GM12872 (cell line): ENCODE data around the gene SBF2.

Experiments used
- TF ChIP-seq, protein P1 (sequence below): IDR thresholded peaks from 3 replicates; pipeline ENCODE4 v1.5.1; 2011; ENCODE audit warnings: low read depth, mild to moderate bottlenecking, low read length, moderate library complexity; ENCODE audit not compliant: insufficient read depth

The SBF2 gene

DNA sequence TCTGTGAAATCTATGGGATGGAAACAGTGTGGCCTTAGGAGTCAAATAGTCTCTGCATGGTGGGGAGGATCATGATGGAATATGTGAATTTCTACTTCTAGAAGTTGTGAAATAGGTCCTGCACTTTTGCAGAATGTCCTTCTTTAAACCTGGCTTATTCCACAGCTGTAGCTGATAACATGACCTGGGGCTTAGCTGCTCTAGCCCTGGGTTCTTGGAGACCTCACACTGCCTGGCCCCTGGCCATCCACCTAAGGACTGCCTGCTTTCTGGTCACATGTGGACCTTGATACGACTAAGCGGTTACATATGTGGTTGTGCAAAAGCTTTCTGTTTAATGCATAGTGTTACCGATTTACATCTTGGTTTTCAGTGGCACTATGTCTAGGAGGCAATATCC, 541.9 kb downstream of the SBF2 start:
- TF ChIP-seq, protein P1, sequence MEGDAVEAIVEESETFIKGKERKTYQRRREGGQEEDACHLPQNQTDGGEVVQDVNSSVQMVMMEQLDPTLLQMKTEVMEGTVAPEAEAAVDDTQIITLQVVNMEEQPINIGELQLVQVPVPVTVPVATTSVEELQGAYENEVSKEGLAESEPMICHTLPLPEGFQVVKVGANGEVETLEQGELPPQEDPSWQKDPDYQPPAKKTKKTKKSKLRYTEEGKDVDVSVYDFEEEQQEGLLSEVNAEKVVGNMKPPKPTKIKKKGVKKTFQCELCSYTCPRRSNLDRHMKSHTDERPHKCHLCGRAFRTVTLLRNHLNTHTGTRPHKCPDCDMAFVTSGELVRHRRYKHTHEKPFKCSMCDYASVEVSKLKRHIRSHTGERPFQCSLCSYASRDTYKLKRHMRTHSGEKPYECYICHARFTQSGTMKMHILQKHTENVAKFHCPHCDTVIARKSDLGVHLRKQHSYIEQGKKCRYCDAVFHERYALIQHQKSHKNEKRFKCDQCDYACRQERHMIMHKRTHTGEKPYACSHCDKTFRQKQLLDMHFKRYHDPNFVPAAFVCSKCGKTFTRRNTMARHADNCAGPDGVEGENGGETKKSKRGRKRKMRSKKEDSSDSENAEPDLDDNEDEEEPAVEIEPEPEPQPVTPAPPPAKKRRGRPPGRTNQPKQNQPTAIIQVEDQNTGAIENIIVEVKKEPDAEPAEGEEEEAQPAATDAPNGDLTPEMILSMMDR, result no peak

DNA sequence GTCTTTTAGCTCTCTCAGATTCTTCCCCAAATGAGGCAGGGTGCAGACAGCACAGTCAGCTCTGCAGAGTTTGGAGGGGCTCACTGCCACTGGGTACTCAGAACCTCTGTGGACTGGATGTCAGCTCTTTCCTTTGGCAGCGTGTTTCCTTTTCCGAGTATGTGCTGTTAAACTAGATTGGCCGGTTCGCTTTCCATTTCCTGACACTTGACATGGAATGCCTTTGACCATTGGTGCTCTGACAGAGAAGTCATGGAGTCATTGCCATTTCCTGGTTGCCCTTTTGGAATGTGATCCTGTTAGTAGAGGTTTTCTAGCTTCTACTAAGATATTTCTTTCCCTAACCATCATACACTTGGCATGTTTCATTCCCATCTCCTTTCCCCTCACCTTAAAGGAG, 543.5 kb downstream of the SBF2 start:
- TF ChIP-seq, protein P1, result no peak

DNA sequence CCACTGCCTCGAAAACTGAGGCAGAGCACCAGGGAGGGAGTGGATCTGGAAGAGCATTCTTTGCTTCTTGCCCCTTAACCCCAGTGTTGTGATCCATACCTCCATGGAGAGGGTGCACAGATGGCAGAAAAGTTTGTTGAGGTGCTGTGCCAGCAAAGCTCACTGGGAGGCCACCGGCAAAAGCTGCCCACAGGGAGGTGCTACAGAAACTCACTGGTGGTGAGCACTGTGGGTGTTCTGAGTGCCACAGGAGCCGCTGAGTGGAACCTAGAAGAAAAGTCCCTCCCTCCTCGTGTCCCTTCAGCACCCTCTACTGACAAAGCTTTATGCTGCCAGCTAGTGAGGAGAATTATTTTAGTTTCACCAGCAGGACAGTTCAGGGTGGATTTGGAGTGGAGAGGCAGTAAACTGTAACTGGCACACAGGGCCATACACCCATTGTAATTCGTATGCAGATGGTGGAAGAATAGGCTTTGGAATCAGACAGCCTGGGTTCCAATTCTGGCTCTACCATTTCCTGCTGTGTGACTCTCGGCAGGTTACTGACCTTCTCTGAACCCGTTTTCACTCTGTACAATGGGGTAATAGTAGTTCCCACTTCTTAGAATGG, 545.6 kb downstream of the SBF2 start:
- TF ChIP-seq, protein P1, result peak; percentile 84

DNA sequence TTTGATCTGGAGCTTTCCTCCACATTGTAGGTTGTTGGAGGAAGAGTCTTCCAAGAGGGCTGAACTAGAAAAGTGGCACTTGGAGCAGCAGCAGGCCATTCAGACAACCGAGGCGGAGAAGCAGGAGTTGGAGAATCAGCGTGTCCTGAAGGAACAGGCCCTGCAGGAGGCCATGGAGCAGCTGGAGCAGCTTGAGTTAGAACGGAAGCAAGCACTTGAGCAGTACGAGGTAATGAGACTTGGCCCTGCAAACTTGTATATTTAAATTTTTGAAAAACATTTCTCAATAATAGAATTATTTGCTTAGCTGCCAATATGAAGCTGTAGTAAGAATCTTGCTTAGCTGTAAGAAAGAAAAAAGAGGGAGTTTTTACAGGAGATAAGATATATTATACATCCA, 546.2 kb downstream of the SBF2 start:
- TF ChIP-seq, protein P1, result no peak

DNA sequence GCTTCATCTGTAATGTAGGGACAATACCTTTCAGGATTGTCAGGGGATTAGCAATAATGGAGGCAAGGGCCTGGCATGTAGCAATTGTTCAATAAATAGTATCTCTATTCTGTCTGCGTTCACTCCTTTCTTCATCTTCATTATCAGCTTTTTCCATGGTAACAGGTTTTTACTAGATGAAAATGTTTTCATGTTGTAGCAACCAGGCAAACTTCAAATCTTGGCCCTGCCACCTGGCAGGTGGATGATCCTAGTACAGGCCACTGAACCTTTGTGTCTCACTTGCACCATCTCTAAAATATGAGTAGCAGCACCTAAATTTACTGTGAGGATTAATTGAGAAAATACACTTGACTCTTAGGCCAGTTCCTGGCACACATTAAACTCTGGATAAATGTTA, 546.8 kb downstream of the SBF2 start:
- TF ChIP-seq, protein P1, result no peak

DNA sequence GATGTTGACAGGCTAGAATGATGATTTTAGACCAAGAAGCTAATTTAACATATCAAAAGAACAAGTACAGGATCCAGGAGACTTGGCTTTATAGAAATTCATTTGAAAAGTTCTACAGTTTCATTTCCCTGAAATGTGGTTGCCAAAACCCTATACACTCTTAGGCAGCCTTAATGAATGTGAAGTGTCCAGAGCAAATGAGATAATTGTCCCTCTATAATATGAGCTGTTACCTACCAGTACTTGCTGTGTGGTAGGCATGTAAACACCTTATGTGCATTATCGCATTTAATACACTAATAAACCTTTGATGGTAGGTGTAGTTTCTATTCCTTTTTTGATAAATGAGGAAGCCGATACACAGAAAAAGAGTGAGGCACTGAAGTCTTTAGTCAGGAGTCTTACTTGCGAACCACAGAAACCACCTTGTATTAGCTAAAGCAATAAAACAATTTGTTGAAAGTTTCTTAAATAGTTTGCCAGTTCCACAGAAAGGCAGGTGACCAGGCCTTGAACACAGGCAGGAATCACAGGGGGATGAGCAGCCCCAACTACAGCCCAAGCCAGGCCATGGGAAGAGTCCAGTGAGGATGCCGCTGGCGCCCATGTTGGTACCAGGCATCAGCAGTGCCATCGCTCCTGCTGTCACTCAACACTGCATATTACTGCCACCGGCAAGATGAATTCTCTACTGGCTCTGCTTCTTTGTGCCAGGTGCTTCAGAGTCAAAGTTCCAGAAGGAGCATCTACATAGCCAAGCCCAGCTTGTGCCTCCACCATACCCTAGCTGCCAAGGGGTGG, 548.4 kb downstream of the SBF2 start:
- TF ChIP-seq, protein P1, result no peak

DNA sequence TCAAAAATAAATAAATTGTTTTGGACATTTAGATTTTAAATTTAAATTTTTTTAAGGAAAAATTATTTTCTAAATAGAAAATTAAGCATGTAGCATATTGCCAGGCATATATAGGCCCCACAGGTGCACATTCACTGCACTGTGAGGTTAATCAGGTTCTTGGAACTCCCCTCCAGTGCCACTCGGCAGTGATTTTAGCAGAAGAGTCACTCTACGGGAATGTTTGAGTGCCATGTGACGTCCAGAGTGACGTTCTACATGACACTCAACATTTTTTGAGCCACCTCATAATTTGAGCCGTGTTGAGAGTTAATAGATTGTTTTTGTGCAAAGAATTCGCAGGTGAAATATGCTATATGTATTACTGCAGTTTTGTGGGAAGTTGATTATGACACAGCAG, 552.8 kb downstream of the SBF2 start:
- TF ChIP-seq, protein P1, result no peak
